HEK293T (cell line): ENCODE results near the gene TUT1.
A peak's percentile ranks its signal among the peaks of the same experiment; 100 is the strongest.

Experiments
- CTCF ChIA-PET: fragments of 350-600 bp; formaldehyde crosslinking; extraction: SDS; loops from one replicate; lab custom pipeline; 2021; ENCODE audit warnings: antibody characterized with exemption, inconsistent platforms; lab: Yijun Ruan, JAX
- POLR2A ChIA-PET: fragments of 350-600 bp; formaldehyde crosslinking; extraction: SDS; loops from one replicate; lab custom pipeline; 2020; ENCODE audit warnings: antibody characterized with exemption, inconsistent platforms; lab: Yijun Ruan, JAX
- DNase-seq: peaks from one replicate; pipeline ENCODE4 v3.0.0; 2012; ENCODE audit warnings: mixed read lengths; ENCODE audit errors: extremely low spot score
- ARNT ChIP-seq: fragments of 450-650 bp; IDR thresholded peaks from 2 replicates; pipeline ENCODE4 v1.6.1; 2017; ENCODE audit warnings: mild to moderate bottlenecking
- BHLHE40 ChIP-seq: fragments of 450-650 bp; IDR thresholded peaks from 2 replicates; pipeline ENCODE4 v1.6.1; 2016; ENCODE audit warnings: mild to moderate bottlenecking, moderate library complexity, borderline replicate concordance
- CTBP1 ChIP-seq: fragments of 450-650 bp; IDR thresholded peaks from 2 replicates; pipeline ENCODE4 v1.6.1; 2016; ENCODE audit warnings: borderline replicate concordance
- ELF4 ChIP-seq: fragments of 450-650 bp; IDR thresholded peaks from 2 replicates; pipeline ENCODE4 v1.6.1; 2017; ENCODE audit warnings: antibody characterized with exemption
- FOXA1 ChIP-seq: fragments of 450-650 bp; IDR thresholded peaks from 2 replicates; pipeline ENCODE4 v1.6.1; 2016; ENCODE audit warnings: mild to moderate bottlenecking
- FOXK2 ChIP-seq: fragments of 450-650 bp; IDR thresholded peaks from 2 replicates; pipeline ENCODE4 v1.6.1; 2016; ENCODE audit warnings: mild to moderate bottlenecking
- FOXM1 ChIP-seq: fragments of 450-650 bp; IDR thresholded peaks from 2 replicates; pipeline ENCODE4 v1.6.1; 2017; ENCODE audit warnings: mild to moderate bottlenecking, borderline replicate concordance
- HDGF ChIP-seq: fragments of 450-650 bp; IDR thresholded peaks from 2 replicates; pipeline ENCODE4 v1.6.1; 2017; ENCODE audit warnings: antibody characterized with exemption, borderline replicate concordance
- L3MBTL2 ChIP-seq: fragments of 450-650 bp; conservative IDR thresholded peaks from 2 replicates; pipeline ENCODE4 v1.6.1; 2016; ENCODE audit warnings: mild to moderate bottlenecking
- LEF1 ChIP-seq: fragments of 450-650 bp; IDR thresholded peaks from 2 replicates; pipeline ENCODE4 v1.6.1; 2017; ENCODE audit warnings: mild to moderate bottlenecking, borderline replicate concordance
- NFRKB ChIP-seq: fragments of 450-650 bp; IDR thresholded peaks from 2 replicates; pipeline ENCODE4 v1.6.1; 2016; ENCODE audit warnings: mild to moderate bottlenecking, moderate library complexity
- PKNOX1 ChIP-seq: fragments of 450-650 bp; IDR thresholded peaks from 2 replicates; pipeline ENCODE4 v1.6.1; 2016
- SP1 ChIP-seq: fragments of 450-650 bp; IDR thresholded peaks from 2 replicates; pipeline ENCODE4 v1.6.1; 2017
- SUZ12 ChIP-seq: fragments of 450-650 bp; IDR thresholded peaks from 2 replicates; pipeline ENCODE4 v1.6.1; 2016; ENCODE audit warnings: mild to moderate bottlenecking
- TARDBP ChIP-seq: fragments of 450-650 bp; IDR thresholded peaks from 2 replicates; pipeline ENCODE4 v1.6.1; 2016
- ZNF384 ChIP-seq: fragments of 450-650 bp; IDR thresholded peaks from 2 replicates; pipeline ENCODE4 v1.6.1; 2016

TUT1 gene

GRCh38 chr11:62611705-62612365 is 20.5 kb upstream of the TUT1 start:
- no peak for DNase-seq
- CTCF ChIA-PET = interaction anchor here (0.5 to 1.8 kb wide), 12 partner anchors 8 to 458 kb away, joined by 3 to 16 read pairs (median 4); partner anchors contain the start of genes MTA2 and TUT1
- POLR2A ChIA-PET = interaction anchor here (0.6 to 3.0 kb wide), 15 partner anchors 10 to 229 kb away, joined by 3 to 21 read pairs (median 5); partner anchors contain the start of genes B3GAT3, C11orf98, CSKMT and GANAB
- TF ChIP-seq PKNOX1 (no peak), CTBP1 (no peak), NFRKB (no peak), BHLHE40 (no peak), TARDBP (no peak), SP1 (no peak), FOXK2 (no peak), FOXM1 (no peak), FOXA1 (no peak), ZNF384 (no peak), HDGF (no peak), LEF1 (no peak), ELF4 (no peak), L3MBTL2 (no peak; the same call in 1 of the 2 replicates), SUZ12 (no peak)

- TF ChIP-seq ARNT (no peak), FOXK2 (no peak), PKNOX1 (no peak), CTBP1 (no peak), SP1 (no peak), HDGF (no peak), TARDBP (no peak), LEF1 (no peak), NFRKB (no peak), BHLHE40 (no peak)
- CTCF ChIA-PET = interaction anchor here (0.5 to 1.8 kb wide), 12 partner anchors 9 to 459 kb away, joined by 3 to 16 read pairs (median 4); partner anchors contain the start of genes MTA2 and TUT1
- no peak for DNase-seq
- POLR2A ChIA-PET = interaction anchor here (0.9 to 3.0 kb wide), 16 partner anchors 9 to 230 kb away, joined by 3 to 21 read pairs (median 6); partner anchors contain the start of genes B3GAT3, C11orf98, CSKMT and GANAB
Measured at GRCh38 chr11:62610814-62611704, 19.7 kb upstream of the TUT1 start.

GRCh38 chr11:62610403-62610802 is 19.1 kb upstream of the TUT1 start:
- TF ChIP-seq ELF4 (no peak), FOXM1 (0 out of 2 replicates have a peak, but pooled peaks have one; percentile 10), SUZ12 (no peak), LEF1 (no peak)
- CTCF ChIA-PET = interaction anchor here (1.0 to 1.8 kb wide), 3 partner anchors 9 to 19 kb away, joined by 3 to 16 read pairs (median 4); partner anchors contain the start of gene TUT1
- POLR2A ChIA-PET = interaction anchor here (0.9 to 2.3 kb wide), 5 partner anchors 10 to 79 kb away, joined by 3 to 10 read pairs (median 8); partner anchors contain the start of genes GANAB, LRRN4CL and TUT1
- DNase-seq = no peak

- DNase-seq = no peak
- ChIA-PET CTCF (no interaction called here), POLR2A (interaction anchor here (1.7 to 2.3 kb wide), 2 partner anchors 17 to 153 kb away, joined by 4 to 10 read pairs; partner anchors contain the start of genes POLR2G and TUT1)
- TF ChIP-seq BHLHE40 (no peak), SP1 (no peak), FOXK2 (no peak), ARNT (no peak), PKNOX1 (no peak), ELF4 (no peak), FOXM1 (no peak), L3MBTL2 (no peak), TARDBP (no peak), HDGF (no peak), FOXA1 (no peak)
Measured at GRCh38 chr11:62608776-62609175, 17.5 kb upstream of the TUT1 start.

- peak; percentile 60 for TF ChIP-seq PKNOX1
- no peak for TF ChIP-seq LEF1
- TF ChIP-seq FOXA1 = no peak
- TF ChIP-seq CTBP1 = no peak
- no peak for DNase-seq
- ChIA-PET CTCF (interaction anchor here (0.7 kb wide), 1 partner anchor 87 kb away, joined by 3 read pairs; no protein-coding TSS in a partner anchor), POLR2A (interaction anchor here (1.1 to 1.7 kb wide), 3 partner anchors 16 to 154 kb away, joined by 3 to 4 read pairs (median 4); partner anchors contain the start of genes INTS5, POLR2G and TUT1)
Measured at GRCh38 chr11:62607714-62608113, 16.4 kb upstream of the TUT1 start.
